ENCODE data around the gene PRKCH. TPM values are rescaled to one million over a fixed set of nuclear protein-coding genes. Genes with fewer than 3 reads are reported as not detected.

The PRKCH gene
- total and polyA plus RNA-seq, 2 donors (not counting 3 experiments of a cell fraction or from before 2014, with no cell fraction given), result 97.7 to 103 TPM

GRCh38 chr14:61460718-61461611 is 139.6 kb downstream of the PRKCH start:
- H3K4me2 ChIP-seq (ENCODE audit: insufficient read depth, low read length), result no peak overlapping the region
- no peak for TF ChIP-seq EZH2 (IDR thresholded peaks at IDR 0.05; ENCODE audit: borderline replicate concordance, low read depth, low read length, severe bottlenecking)
- TF ChIP-seq GATA2 (IDR thresholded peaks at IDR 0.05; ENCODE audit: insufficient read depth, insufficient read length, low read depth, low read length), result no peak
- TF ChIP-seq MAX (IDR thresholded peaks at IDR 0.05; ENCODE audit: insufficient read depth, insufficient read length), result no peak
- TF ChIP-seq POLR2AphosphoS5 (IDR thresholded peaks at IDR 0.05; ENCODE audit: insufficient read depth, low read depth, low read length), result no peak
- no peak for TF ChIP-seq CTCF (IDR thresholded peaks at IDR 0.05; ENCODE audit: extremely low read depth in 1 of 2, insufficient read depth in 1 of 2, low read depth in 1 of 2, low read length in 2 of 2)
- no peak for TF ChIP-seq MYC (IDR thresholded peaks at IDR 0.05; ENCODE audit: low read depth, low read length)
- TF ChIP-seq FOS (IDR thresholded peaks at IDR 0.05; ENCODE audit: borderline replicate concordance, insufficient read depth, low read length), result no peak
- no peak for TF ChIP-seq JUN (IDR thresholded peaks at IDR 0.05; ENCODE audit: borderline replicate concordance, insufficient read depth, insufficient read length, low read depth)
- no peak for TF ChIP-seq POLR2A (IDR thresholded peaks at IDR 0.05; ENCODE audit: low read depth, low read length)
- peaks cover 22 to 27% of the 10 kb centered on the region in 2 experiments for H3K36me3 ChIP-seq (ENCODE audit: control insufficient read depth in 2 of 2, extremely low read depth in 1 of 2, insufficient read depth in 2 of 2, low read length in 2 of 2)
- peaks cover 25% of the 10 kb centered on the region for H3K4me1 ChIP-seq (ENCODE audit: control insufficient read depth, extremely low read depth, insufficient read depth, low read length)
- no peaks in the 10 kb centered on the region for H3K9me1 ChIP-seq (replicated peaks; ENCODE audit: control insufficient read depth, extremely low read depth, insufficient read depth, low read length)
- H2AFZ ChIP-seq (ENCODE audit: low read depth, low read length), result no peak overlapping the region
- ChIA-PET POLR2A (no interaction called here), CTCF (interaction anchor here (0.6 to 3.5 kb wide), 20 partner anchors 10 to 666 kb away, joined by 3 to 40 read pairs (median 4); partner anchors contain the start of gene TMEM30B)
- H3K9me3 ChIP-seq (replicated peaks; ENCODE audit: control insufficient read depth, insufficient read depth, low read length), result no peaks in the 10 kb centered on the region
- FAIRE-seq, result no peak
- no peaks in the 10 kb centered on the region for H3K27me3 ChIP-seq (ENCODE audit: control insufficient read depth in 2 of 2, insufficient read depth in 2 of 2, low read length in 2 of 2)
- H3K27ac ChIP-seq (ENCODE audit: insufficient read depth, low read depth, low read length), result no peak overlapping the region
- no peak overlapping the region for H3K9ac ChIP-seq (replicated peaks; ENCODE audit: extremely low read depth, insufficient read depth, low read length)
- intact Hi-C loops (cut with micrococcal nuclease) (loop anchor here (1.0 to 5.0 kb wide), 6 partner anchors 105 to 665 kb away; no protein-coding TSS in a partner anchor), dilution Hi-C loops (cut with MboI; ENCODE audit: extremely low pct_ligation_motif_present, low sequenced_read_pairs) (loop anchor here (25.0 kb wide), 2 partner anchors 174 to 276 kb away; partner anchors contain the start of gene TMEM30B)
- peaks cover 14% of the 10 kb centered on the region for H3K79me2 ChIP-seq (ENCODE audit: control insufficient read depth, insufficient read depth, low read length)
- peak; percentile 60 for DNase-seq (ENCODE audit: low read depth, low spot score)
- H3K4me3 ChIP-seq (replicated peaks in 1 of 3; ENCODE audit: insufficient read depth in 1 of 3, low read depth in 1 of 3, low read length in 3 of 3), result no peak overlapping the region
- H4K20me1 ChIP-seq (replicated peaks; ENCODE audit: control insufficient read depth, extremely low read depth, insufficient read depth, low read length), result no peaks in the 10 kb centered on the region
- BruUV-seq (replicated peaks), result no TSS peak
